ENCODE results near the gene ATF7IP. TPM values are rescaled to one million over a fixed set of nuclear protein-coding genes. Genes with fewer than 3 reads are reported as not detected.

Gene ATF7IP
- total RNA-seq, 1 donor from 2014 or later: 76.9 TPM

DNA sequence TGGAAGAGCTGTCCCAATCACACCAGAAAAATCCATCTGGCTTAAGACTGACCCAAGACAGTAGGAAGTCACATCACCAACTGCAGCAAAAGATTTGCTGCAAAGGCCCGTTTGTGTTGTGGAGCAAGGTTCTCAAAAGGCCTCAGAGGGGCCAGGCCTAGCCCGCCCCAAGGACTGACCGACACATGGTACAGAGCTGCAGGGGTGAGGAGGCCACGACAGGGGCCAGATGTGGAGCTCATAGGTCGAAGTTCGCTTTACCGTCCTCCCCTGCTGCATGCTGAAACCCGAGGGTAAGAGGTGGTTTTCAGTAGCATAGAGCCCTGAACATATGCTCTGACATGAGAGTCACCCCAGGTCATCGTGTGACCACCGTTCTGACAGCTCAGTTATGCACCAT, 166.7 kb downstream of the ATF7IP start:
- DNase-seq (no peak), ATAC-seq (no peak)
- intact Hi-C loops (cut with DNase I): no loop called here
- no peak overlapping the region for H3K4me3 ChIP-seq
- H3K27me3 ChIP-seq (ENCODE audit: low read depth): no peaks in the 10 kb centered on the region
- no peak for TF ChIP-seq CTCF (IDR thresholded peaks at IDR 0.05)
- H3K9me3 ChIP-seq: no peaks in the 10 kb centered on the region
- H3K36me3 ChIP-seq: peaks cover 10% of the 10 kb centered on the region
- no peak overlapping the region for H3K27ac ChIP-seq
- H3K4me1 ChIP-seq: no peaks in the 10 kb centered on the region

DNA sequence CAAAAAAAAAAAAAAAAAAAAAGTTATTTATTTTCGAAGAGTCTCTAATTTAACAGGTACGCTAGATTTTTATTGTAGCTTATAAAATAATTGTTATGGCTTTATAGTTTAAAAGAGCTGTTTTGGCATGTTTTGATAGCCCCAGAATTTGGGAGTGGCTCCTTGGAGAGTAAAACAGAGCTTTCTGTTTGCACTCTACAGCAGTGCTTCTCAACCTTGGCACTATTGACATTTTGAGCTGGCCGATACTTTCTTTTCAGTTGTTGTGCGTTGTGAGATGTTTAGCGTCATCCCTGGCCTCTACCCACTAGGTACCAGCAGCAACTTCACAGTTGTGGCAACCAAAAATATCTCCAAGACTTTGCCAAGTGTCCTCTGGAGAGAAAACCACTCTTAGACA, 171.6 kb downstream of the ATF7IP start:
- H3K36me3 ChIP-seq: peaks cover 13% of the 10 kb centered on the region
- H3K4me1 ChIP-seq: no peaks in the 10 kb centered on the region
- H3K4me3 ChIP-seq: no peak overlapping the region
- intact Hi-C loops (cut with DNase I): no loop called here
- no peak for TF ChIP-seq CTCF (IDR thresholded peaks at IDR 0.05)
- no peaks in the 10 kb centered on the region for H3K9me3 ChIP-seq
- ATAC-seq: no peak
- H3K27me3 ChIP-seq (ENCODE audit: low read depth): no peaks in the 10 kb centered on the region
- no peak for DNase-seq
- no peak overlapping the region for H3K27ac ChIP-seq

- H3K4me3 ChIP-seq: no peak overlapping the region
- no peak for DNase-seq
- no peak for TF ChIP-seq CTCF (IDR thresholded peaks at IDR 0.05)
- no peak for ATAC-seq
- H3K9me3 ChIP-seq: no peaks in the 10 kb centered on the region
- no peak overlapping the region for H3K27ac ChIP-seq
- H3K27me3 ChIP-seq (ENCODE audit: low read depth): no peaks in the 10 kb centered on the region
- intact Hi-C loops (cut with DNase I): no loop called here
- H3K36me3 ChIP-seq: peaks cover 4% of the 10 kb centered on the region
- no peaks in the 10 kb centered on the region for H3K4me1 ChIP-seq
These were observed 175.4 kb downstream of the ATF7IP start for GRCh38 chr12:14540801-14541462.

DNA sequence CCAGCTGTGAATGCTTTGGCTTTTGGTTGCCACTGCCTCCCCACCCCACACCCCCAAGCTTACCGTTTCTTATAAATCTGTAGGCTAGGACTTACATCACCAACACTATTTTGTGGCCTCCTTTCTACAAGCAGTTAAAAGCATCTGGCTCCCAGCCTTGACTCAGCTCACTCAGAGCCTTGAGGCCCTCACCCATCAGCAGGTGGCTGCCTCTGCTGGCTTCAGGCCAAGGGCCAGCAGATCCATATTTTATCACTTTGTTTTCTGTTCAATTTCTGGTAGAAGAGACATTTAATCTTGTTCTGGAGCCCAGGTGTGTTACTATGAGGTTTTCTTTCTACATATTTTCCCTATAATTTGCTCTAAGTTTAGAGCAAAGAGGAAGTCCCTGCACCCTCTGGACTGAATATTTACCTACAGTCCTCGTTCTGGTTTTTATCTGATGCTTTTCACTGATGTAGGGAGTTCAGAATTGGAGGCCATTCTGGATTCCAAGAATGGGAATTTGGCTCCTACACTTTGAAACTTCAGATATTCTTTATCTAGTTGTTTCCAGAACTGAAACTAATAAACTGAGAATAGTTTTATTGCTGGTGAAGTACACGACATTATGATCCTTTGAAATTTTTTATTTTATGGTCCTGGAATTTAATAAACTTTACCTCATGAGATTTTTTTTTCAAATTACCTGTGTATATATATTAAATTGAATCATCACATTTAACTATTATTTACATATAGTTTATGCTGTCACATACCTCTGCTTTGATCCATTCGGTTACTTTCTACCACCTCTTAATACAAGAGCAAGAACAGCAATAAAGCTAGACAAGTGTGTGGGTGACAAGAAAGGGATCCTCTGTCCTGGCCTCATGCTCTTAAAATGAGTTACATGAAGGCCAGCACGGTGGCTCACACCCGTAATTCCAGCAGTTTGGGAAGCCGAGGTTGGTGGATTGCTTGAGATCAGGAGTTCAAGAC, 180.0 kb downstream of the ATF7IP start:
- Histone ChIP-seq H3K9me3 (no peaks in the 10 kb centered on the region), H3K27ac (no peak overlapping the region), H3K4me1 (no peaks in the 10 kb centered on the region), H3K36me3 (no peaks in the 10 kb centered on the region), H3K4me3 (no peak overlapping the region), H3K27me3 (ENCODE audit: low read depth) (no peaks in the 10 kb centered on the region)
- no peak for ATAC-seq
- DNase-seq: no peak
- intact Hi-C loops (cut with DNase I): no loop called here
- no peak for TF ChIP-seq CTCF (IDR thresholded peaks at IDR 0.05)

DNA sequence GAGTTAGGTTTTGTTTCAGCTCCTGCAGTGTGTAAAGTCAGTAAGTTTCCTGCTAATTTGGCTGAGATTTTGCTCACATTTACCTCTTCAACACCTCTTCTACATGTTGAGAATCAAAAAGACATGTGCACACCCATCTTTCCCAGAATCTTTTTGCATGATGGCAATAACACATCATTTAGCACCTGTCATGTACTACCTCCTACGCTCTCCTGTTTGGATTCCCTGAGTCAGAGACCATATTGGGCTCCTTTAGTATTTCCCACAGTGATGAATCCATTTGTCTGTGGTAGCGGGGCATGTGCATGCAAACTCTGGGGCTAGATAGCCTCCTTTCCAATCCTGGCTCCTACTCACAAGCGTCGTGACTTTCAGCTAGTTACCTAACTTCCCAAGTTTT, 182.1 kb downstream of the ATF7IP start:
- DNase-seq (no peak), ATAC-seq (no peak)
- intact Hi-C loops (cut with DNase I): no loop called here
- H3K9me3 ChIP-seq: no peaks in the 10 kb centered on the region
- H3K27ac ChIP-seq: no peak overlapping the region
- H3K27me3 ChIP-seq (ENCODE audit: low read depth): no peaks in the 10 kb centered on the region
- TF ChIP-seq CTCF (IDR thresholded peaks at IDR 0.05): no peak
- no peaks in the 10 kb centered on the region for H3K36me3 ChIP-seq
- H3K4me1 ChIP-seq: no peaks in the 10 kb centered on the region
- H3K4me3 ChIP-seq: no peak overlapping the region
